ENCODE measurements around the gene OXSR1.

OXSR1 gene

DNA sequence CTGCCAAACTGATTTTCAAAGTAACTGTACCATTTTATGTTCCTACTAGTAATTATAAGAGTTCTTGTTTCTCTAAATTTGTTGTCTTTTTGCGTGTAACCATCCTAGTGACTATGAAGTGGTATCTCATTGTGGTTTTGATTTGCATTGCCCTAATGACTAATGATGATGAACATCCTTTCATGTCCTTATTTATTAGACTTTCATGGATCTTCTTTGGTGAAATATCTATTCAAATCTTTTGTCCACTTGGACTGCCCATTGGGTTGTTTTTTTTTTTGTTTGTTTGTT, 3.6 kb downstream of the OXSR1 start:
- TF ChIP-seq TAF1 (IDR thresholded peaks at IDR 0.05; ENCODE audit: borderline replicate concordance, insufficient read depth, low read length) (no peak), POLR2AphosphoS5 (IDR thresholded peaks at IDR 0.05; ENCODE audit: low read depth, low read length) (no peak), SIN3A (IDR thresholded peaks at IDR 0.05; ENCODE audit: borderline replicate concordance, insufficient read depth, low read length) (no peak), FOXP2 (optimal IDR thresholded peaks at IDR 0.05; ENCODE audit: borderline replicate concordance, extremely low read depth, extremely low read length, insufficient read depth) (no peak)
- TF ChIP-seq, protein P1, sequence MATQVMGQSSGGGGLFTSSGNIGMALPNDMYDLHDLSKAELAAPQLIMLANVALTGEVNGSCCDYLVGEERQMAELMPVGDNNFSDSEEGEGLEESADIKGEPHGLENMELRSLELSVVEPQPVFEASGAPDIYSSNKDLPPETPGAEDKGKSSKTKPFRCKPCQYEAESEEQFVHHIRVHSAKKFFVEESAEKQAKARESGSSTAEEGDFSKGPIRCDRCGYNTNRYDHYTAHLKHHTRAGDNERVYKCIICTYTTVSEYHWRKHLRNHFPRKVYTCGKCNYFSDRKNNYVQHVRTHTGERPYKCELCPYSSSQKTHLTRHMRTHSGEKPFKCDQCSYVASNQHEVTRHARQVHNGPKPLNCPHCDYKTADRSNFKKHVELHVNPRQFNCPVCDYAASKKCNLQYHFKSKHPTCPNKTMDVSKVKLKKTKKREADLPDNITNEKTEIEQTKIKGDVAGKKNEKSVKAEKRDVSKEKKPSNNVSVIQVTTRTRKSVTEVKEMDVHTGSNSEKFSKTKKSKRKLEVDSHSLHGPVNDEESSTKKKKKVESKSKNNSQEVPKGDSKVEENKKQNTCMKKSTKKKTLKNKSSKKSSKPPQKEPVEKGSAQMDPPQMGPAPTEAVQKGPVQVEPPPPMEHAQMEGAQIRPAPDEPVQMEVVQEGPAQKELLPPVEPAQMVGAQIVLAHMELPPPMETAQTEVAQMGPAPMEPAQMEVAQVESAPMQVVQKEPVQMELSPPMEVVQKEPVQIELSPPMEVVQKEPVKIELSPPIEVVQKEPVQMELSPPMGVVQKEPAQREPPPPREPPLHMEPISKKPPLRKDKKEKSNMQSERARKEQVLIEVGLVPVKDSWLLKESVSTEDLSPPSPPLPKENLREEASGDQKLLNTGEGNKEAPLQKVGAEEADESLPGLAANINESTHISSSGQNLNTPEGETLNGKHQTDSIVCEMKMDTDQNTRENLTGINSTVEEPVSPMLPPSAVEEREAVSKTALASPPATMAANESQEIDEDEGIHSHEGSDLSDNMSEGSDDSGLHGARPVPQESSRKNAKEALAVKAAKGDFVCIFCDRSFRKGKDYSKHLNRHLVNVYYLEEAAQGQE (IDR thresholded peaks at IDR 0.05; ENCODE audit: insufficient read depth in 1 of 2, low read depth in 2 of 2, low read length in 2 of 2): no peak

DNA sequence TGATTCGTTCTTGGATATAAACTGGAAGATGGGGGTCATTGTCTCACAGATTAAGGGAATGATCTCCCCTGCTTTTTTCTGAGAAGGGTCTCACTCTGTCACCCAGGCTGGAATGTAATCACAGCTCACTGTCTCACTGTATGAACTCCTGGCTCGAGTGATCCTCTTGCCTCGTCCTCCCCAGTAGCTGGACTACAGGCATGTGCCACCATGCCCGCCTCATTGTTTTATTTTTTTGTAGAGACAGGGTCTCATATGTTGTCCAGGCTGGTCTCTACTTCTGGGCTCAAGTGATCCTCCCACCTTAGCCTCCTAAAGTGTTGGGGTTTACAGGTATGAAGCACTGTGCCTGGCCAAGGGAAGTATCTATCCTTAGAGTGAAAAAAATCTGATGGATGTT, 5.4 kb downstream of the OXSR1 start:
- TF ChIP-seq FOXP2 (optimal IDR thresholded peaks at IDR 0.05; ENCODE audit: borderline replicate concordance, extremely low read depth, extremely low read length, insufficient read depth) (no peak), TAF1 (IDR thresholded peaks at IDR 0.05; ENCODE audit: borderline replicate concordance, insufficient read depth, low read length) (no peak), SIN3A (IDR thresholded peaks at IDR 0.05; ENCODE audit: borderline replicate concordance, insufficient read depth, low read length) (no peak), POLR2AphosphoS5 (IDR thresholded peaks at IDR 0.05; ENCODE audit: low read depth, low read length) (no peak)
- TF ChIP-seq, protein P1 (IDR thresholded peaks at IDR 0.05; ENCODE audit: insufficient read depth in 1 of 2, low read depth in 2 of 2, low read length in 2 of 2): no peak

DNA sequence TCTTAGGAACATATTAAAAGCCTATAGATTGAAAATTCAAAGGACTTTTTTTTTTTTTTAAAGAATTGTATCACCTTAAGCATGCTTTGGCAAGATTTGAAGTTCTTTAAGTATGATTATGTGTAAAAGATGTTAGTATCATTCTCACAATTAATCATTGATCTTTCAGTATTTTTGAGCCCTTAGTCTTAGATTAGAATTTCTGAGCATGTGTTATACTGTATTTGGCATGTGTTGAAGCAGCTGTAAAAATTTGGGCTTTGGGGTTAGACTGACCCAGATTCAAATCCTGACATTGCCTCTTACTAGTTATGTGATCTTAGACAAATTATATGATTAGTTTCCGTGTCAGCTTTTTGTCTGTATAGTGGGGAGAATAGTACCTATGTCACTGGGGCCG, 6.3 kb downstream of the OXSR1 start:
- no peak for TF ChIP-seq SIN3A (IDR thresholded peaks at IDR 0.05; ENCODE audit: borderline replicate concordance, insufficient read depth, low read length)

DNA sequence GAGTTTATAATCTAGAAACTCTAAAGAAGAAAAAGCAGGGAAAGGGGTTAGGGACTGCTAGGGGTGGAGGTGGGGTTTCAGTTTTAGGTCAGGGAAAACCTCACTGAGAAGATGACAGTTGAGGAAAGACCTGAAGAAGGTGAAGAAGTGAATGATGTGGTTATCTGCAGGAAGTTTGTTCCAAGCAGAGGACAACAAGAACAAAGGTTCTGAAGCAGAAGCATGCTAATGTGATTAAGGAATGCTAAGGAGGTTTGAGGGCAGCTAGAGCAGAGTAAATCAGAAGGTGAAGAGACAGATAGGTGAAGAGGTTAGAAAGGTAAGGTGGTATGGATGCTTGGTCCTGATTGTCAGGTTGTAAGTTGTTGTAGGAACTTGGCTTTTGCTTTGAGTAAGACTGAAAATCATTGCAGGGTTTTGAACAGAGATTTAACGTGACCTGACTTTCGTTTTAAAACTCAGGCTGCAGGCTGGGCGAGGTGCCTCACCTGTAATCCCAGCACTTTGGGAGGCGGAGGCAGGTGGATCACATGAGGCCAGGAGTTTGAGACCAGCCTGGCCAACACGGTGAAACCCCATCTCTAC, 8.6 kb downstream of the OXSR1 start:
- TF ChIP-seq TAF1 (IDR thresholded peaks at IDR 0.05; ENCODE audit: borderline replicate concordance, insufficient read depth, low read length): no peak

DNA sequence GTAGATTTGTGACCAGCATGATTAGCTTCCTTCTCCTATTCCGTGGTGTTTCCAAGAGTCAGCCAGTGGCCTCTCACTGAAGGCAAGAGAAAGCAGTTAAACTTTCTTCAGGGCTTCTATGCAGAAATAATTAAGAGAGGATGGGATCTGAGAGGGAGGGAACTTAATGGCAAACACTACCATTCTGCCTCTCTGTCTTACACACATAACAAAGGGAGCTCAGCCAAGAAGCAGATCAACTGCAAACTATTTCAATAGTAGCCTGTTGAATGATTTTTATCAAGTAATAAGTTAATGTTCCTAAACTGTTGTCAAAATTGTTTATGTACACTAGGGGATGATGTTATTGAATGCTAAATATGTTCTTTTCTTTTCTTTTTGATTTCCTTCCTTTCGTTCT, 11.8 kb downstream of the OXSR1 start:
- TF ChIP-seq POLR2AphosphoS5 (IDR thresholded peaks at IDR 0.05; ENCODE audit: low read depth, low read length) (no peak), TAF1 (IDR thresholded peaks at IDR 0.05; ENCODE audit: borderline replicate concordance, insufficient read depth, low read length) (no peak), FOXP2 (optimal IDR thresholded peaks at IDR 0.05; ENCODE audit: borderline replicate concordance, extremely low read depth, extremely low read length, insufficient read depth) (no peak), SIN3A (IDR thresholded peaks at IDR 0.05; ENCODE audit: borderline replicate concordance, insufficient read depth, low read length) (no peak)
- TF ChIP-seq, protein P1 (IDR thresholded peaks at IDR 0.05; ENCODE audit: insufficient read depth in 1 of 2, low read depth in 2 of 2, low read length in 2 of 2): no peak

DNA sequence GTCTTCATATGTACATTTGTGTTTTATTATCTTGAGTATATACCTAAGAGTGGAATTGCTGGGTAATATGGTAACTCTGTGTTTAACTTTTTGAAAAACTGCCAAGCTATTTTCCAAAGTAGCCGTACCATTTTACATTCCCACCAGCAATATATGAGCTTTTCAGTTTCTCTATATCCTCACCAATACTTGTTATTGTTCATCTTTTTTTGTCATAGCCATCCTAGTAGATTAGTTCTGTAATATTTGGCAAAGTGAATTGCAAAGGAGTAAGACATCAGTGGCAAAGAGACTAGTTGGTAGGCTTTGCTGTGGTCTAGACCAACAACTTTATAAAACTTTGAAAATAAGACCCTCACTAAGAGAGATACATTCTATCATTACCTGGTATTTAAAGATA, 21.4 kb downstream of the OXSR1 start:
- TF ChIP-seq TAF1 (IDR thresholded peaks at IDR 0.05; ENCODE audit: borderline replicate concordance, insufficient read depth, low read length) (no peak), POLR2AphosphoS5 (IDR thresholded peaks at IDR 0.05; ENCODE audit: low read depth, low read length) (no peak), SIN3A (IDR thresholded peaks at IDR 0.05; ENCODE audit: borderline replicate concordance, insufficient read depth, low read length) (no peak), FOXP2 (optimal IDR thresholded peaks at IDR 0.05; ENCODE audit: borderline replicate concordance, extremely low read depth, extremely low read length, insufficient read depth) (no peak)

DNA sequence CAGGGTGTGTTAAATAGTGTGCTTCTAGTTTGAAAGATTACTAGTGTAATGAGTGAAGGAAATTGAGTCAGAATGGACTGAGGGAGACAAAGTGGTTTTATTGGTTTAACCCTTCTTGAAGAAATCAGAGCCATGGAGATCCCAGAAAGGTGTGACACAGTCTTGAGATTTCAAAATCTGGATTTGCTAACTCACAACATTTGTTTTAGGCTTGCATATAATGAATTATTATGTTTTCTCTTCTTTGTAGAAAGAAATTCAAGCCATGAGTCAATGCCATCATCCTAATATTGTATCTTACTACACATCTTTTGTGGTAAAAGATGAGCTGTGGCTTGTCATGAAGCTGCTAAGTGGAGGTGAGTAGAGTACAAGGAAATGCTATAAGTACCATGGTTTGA, 25.1 kb downstream of the OXSR1 start:
- TF ChIP-seq POLR2AphosphoS5 (IDR thresholded peaks at IDR 0.05; ENCODE audit: low read depth, low read length): no peak
- no peak for TF ChIP-seq SIN3A (IDR thresholded peaks at IDR 0.05; ENCODE audit: borderline replicate concordance, insufficient read depth, low read length)
- no peak for TF ChIP-seq FOXP2 (optimal IDR thresholded peaks at IDR 0.05; ENCODE audit: borderline replicate concordance, extremely low read depth, extremely low read length, insufficient read depth)
- no peak for TF ChIP-seq TAF1 (IDR thresholded peaks at IDR 0.05; ENCODE audit: borderline replicate concordance, insufficient read depth, low read length)
- TF ChIP-seq, protein P1 (IDR thresholded peaks at IDR 0.05; ENCODE audit: insufficient read depth in 1 of 2, low read depth in 2 of 2, low read length in 2 of 2): no peak
